T-cell (primary cell): Measurements from ENCODE around the gene TNFRSF14. TPM values are rescaled to one million over a fixed set of nuclear protein-coding genes. Genes with fewer than 3 reads are reported as not detected.

Experiments
- ATAC-seq, 4 experiments: fragments of 200-7000 bp in 3 of 4; fragments of 150-1000 bp in 1 of 4; cut with Tn5 transposase; replicated peaks in 1 of 4; 1 replicate in 3 of 4; 2 replicates in 1 of 4; pipeline ENCODE4 v1.10.0; 2021; ENCODE audit warnings: moderate library complexity in 3 of 4, mild to moderate bottlenecking in 2 of 4, moderate number of reproducible peaks in 1 of 4
- CTCF ChIA-PET, 2 donors: fragments of 300-600 bp; sonication (Branson Sonifier 250); formaldehyde crosslinking; loops; one replicate each; lab custom pipeline; 2022; ENCODE audit warnings: antibody characterized with exemption in 2 of 2; lab: Charles Lee
- POLR2A ChIA-PET, 2 donors: fragments of 300-600 bp; sonication (Branson Sonifier 250); formaldehyde crosslinking; loops; one replicate each; lab custom pipeline; 2022; ENCODE audit warnings: antibody characterized with exemption in 2 of 2; lab: Charles Lee
- DNase-seq, 35 experiments: peaks; one replicate each; pipeline versions ENCODE4 v3.0.0 to v3.0.0-alpha.2; 2013 to 2023
- H3K27ac ChIP-seq: one replicate; pipeline ENCODE4 v1.5.1; 2013; ENCODE audit warnings: low read length
- H3K27me3 ChIP-seq, 2 experiments: replicated peaks in 1 of 2; 1 replicate in 1 of 2; 2 replicates in 1 of 2; pipeline versions ENCODE4 v1.6.1 to v1.7.0; 2013; ENCODE audit warnings: low read length in 1 of 2, mixed read lengths in 1 of 2; ENCODE audit not compliant: control insufficient read depth in 2 of 2, insufficient read depth in 2 of 2; ENCODE audit errors: extremely low read depth in 1 of 2
- H3K36me3 ChIP-seq, 2 donors: 1 replicate in 1 of 2; 2 replicates in 1 of 2; pipeline versions ENCODE4 v1.6.1 to v1.7.0; 2013; ENCODE audit warnings: low read length in 1 of 2; ENCODE audit not compliant: control insufficient read depth in 2 of 2, insufficient read depth in 1 of 2; ENCODE audit errors: extremely low read depth in 1 of 2
- H3K4me1 ChIP-seq, 2 experiments: 1 replicate in 1 of 2; 2 replicates in 1 of 2; pipeline versions ENCODE4 v1.6.1 to v1.7.0; 2013; ENCODE audit warnings: low read length in 2 of 2, mixed read lengths in 1 of 2; ENCODE audit not compliant: insufficient read depth in 2 of 2, control insufficient read depth in 1 of 2; ENCODE audit errors: extremely low read depth in 1 of 2
- H3K4me3 ChIP-seq, 2 donors: 1 replicate in 1 of 2; 2 replicates in 1 of 2; pipeline versions ENCODE4 v1.5.1 to v1.7.0; 2013; ENCODE audit warnings: mild to moderate bottlenecking in 2 of 2, low read length in 1 of 2, moderate library complexity in 1 of 2; ENCODE audit not compliant: control insufficient read depth in 1 of 2; ENCODE audit errors: extremely low read depth in 1 of 2
- H3K9me3 ChIP-seq: 2 replicates; pipeline ENCODE4 v1.7.0; 2013
- H3K27ac Mint-ChIP-seq, 2 donors: one replicate each; pipeline ENCODE4 v1.8.0; 2020 to 2021; ENCODE audit warnings: mild to moderate bottlenecking in 2 of 2, mixed read lengths in 2 of 2
- H3K27me3 Mint-ChIP-seq, 2 donors: one replicate each; pipeline ENCODE4 v1.8.0; 2021 to 2022; ENCODE audit warnings: mixed read lengths in 2 of 2
- H3K36me3 Mint-ChIP-seq: one replicate; pipeline ENCODE4 v1.8.0; 2021; ENCODE audit warnings: mixed read lengths
- H3K4me1 Mint-ChIP-seq, 3 donors: one replicate each; pipeline ENCODE4 v1.8.0; 2020 to 2022; ENCODE audit warnings: mixed read lengths in 3 of 3, mild to moderate bottlenecking in 1 of 3
- H3K4me3 Mint-ChIP-seq, 3 donors: one replicate each; pipeline ENCODE4 v1.8.0; 2020 to 2022; ENCODE audit warnings: mild to moderate bottlenecking in 3 of 3, mixed read lengths in 3 of 3, moderate library complexity in 3 of 3
- H3K9me3 Mint-ChIP-seq, 3 donors: one replicate each; pipeline ENCODE4 v1.8.0; 2020 to 2022; ENCODE audit warnings: mixed read lengths in 3 of 3
- WGBS: methylation state at CpG from one replicate; pipeline ENCODE4 v1.1.5; 2013; ENCODE audit warnings: missing lambda C conversion rate; ENCODE audit not compliant: insufficient coverage; 5-methylcytosine and 5-hydroxymethylcytosine counted together
- total RNA-seq, 35 experiments: library from RNA in 6 of 35; stranded (reverse) in 6 of 35; fragments of 120-200 nt in 1 of 35; gene quantifications; one replicate each; pipeline versions ENCODE4 v1.2.1 to v1.2.4 and lab custom pipeline; 2013 to 2026

TNFRSF14 gene
- total RNA-seq, 5 donors from 2014 or later (not counting 1 experiment from before 2014, with no cell fraction given) = 163 to 214 (median 211) TPM

GRCh38 chr1:2520806-2521205 is 35.4 kb upstream of the TNFRSF14 start:
- no peak for DNase-seq
- H3K27ac ChIP-seq = no peak overlapping the region
- no peaks in the 10 kb centered on the region for H3K27me3 ChIP-seq
- Mint-ChIP-seq H3K9me3 (no peaks in the 10 kb centered on the region), H3K4me3 (no peak overlapping the region), H3K27me3 (no peaks in the 10 kb centered on the region), H3K4me1 (peaks cover 31 to 35% (median 33%) of the 10 kb centered on the region in 3 donors), H3K27ac (no peak overlapping the region), H3K36me3 (peaks cover 24% of the 10 kb centered on the region)
- POLR2A ChIA-PET = no interaction called here
- H3K36me3 ChIP-seq = peaks cover 28 to 57% of the 10 kb centered on the region in 2 donors
- H3K4me3 ChIP-seq = no peak overlapping the region
- no peak for ATAC-seq
- 96% methylated on average over 21 of the region's 21 CpGs for WGBS
- CTCF ChIA-PET = no interaction called here
- peaks cover 16 to 38% of the 10 kb centered on the region in 2 experiments for H3K4me1 ChIP-seq
- H3K9me3 ChIP-seq = no peaks in the 10 kb centered on the region

- peaks cover 16 to 46% of the 10 kb centered on the region in 2 experiments for H3K4me1 ChIP-seq
- ATAC-seq (no peak), DNase-seq (no peak)
- ChIA-PET POLR2A (no interaction called here), CTCF (no interaction called here)
- no peak overlapping the region for H3K4me3 ChIP-seq
- Mint-ChIP-seq H3K9me3 (no peaks in the 10 kb centered on the region), H3K36me3 (peaks cover 21% of the 10 kb centered on the region), H3K4me1 (peaks cover 37 to 41% (median 38%) of the 10 kb centered on the region in 3 donors), H3K4me3 (peak overlapping the region in 1 of 3 donors; percentile 93), H3K27me3 (peaks cover 0 to 2% of the 10 kb centered on the region in 2 donors), H3K27ac (peak overlapping the region; percentile 52 to 95)
- peaks cover 0 to 6% of the 10 kb centered on the region in 2 experiments for H3K27me3 ChIP-seq
- WGBS = 92% methylated on average over 5 of the region's 7 CpGs
- peaks cover 23 to 44% of the 10 kb centered on the region in 2 donors for H3K36me3 ChIP-seq
- H3K27ac ChIP-seq = no peak overlapping the region
- no peaks in the 10 kb centered on the region for H3K9me3 ChIP-seq
Measured at GRCh38 chr1:2522230-2522629, 33.9 kb upstream of the TNFRSF14 start.

- peaks cover 0 to 5% of the 10 kb centered on the region in 2 donors for H3K27me3 Mint-ChIP-seq
- WGBS = 24% methylated on average over 14 of the region's 32 CpGs
- peak overlapping the region; percentile 85 to 93 (median 85) for H3K4me3 Mint-ChIP-seq
- Histone ChIP-seq H3K27ac (peak overlapping the region; percentile 64), H3K27me3 (peaks cover 0 to 17% of the 10 kb centered on the region in 2 experiments), H3K9me3 (no peaks in the 10 kb centered on the region), H3K36me3 (peaks cover 16 to 33% of the 10 kb centered on the region in 2 donors), H3K4me3 (peak overlapping the region; percentile 75 to 92), H3K4me1 (peaks cover 16 to 53% of the 10 kb centered on the region in 2 experiments)
- ChIA-PET CTCF (interaction anchor here in 1 of 2 donors (1.1 to 1.7 kb wide), 3 partner anchors 33 to 107 kb away, joined by 3 to 4 read pairs (median 4); partner anchors contain the start of gene TNFRSF14), POLR2A (interaction anchor here in 1 of 2 donors (0.5 kb wide), 1 partner anchor 9 kb away, joined by 8 read pairs; no protein-coding TSS in a partner anchor)
- H3K9me3 Mint-ChIP-seq = no peaks in the 10 kb centered on the region
- DNase-seq (peak in 4 of 35 experiments; percentile 13 to 29 (median 26)), ATAC-seq (peak; percentile 2 to 19 (median 11))
- H3K36me3 Mint-ChIP-seq = peaks cover 15% of the 10 kb centered on the region
- peak overlapping the region; percentile 95 to 97 for H3K27ac Mint-ChIP-seq
- H3K4me1 Mint-ChIP-seq = peaks cover 39 to 43% (median 40%) of the 10 kb centered on the region in 3 donors
Measured at GRCh38 chr1:2523191-2523890, 32.8 kb upstream of the TNFRSF14 start.

- Histone ChIP-seq H3K9me3 (no peaks in the 10 kb centered on the region), H3K4me3 (peak overlapping the region; percentile 75 to 92), H3K27me3 (peaks cover 0 to 24% of the 10 kb centered on the region in 2 experiments), H3K27ac (peak overlapping the region; percentile 64), H3K4me1 (peaks cover 19 to 60% of the 10 kb centered on the region in 2 experiments), H3K36me3 (peaks cover 10 to 26% of the 10 kb centered on the region in 2 donors)
- no peaks in the 10 kb centered on the region for H3K9me3 Mint-ChIP-seq
- H3K4me3 Mint-ChIP-seq = peak overlapping the region; percentile 85 to 93 (median 85)
- ChIA-PET POLR2A (interaction anchor here in 1 of 2 donors (0.5 kb wide), 1 partner anchor 10 kb away, joined by 8 read pairs; no protein-coding TSS in a partner anchor), CTCF (interaction anchor here (0.5 to 1.7 kb wide), 5 partner anchors 32 to 329 kb away, joined by 3 to 4 read pairs (median 4); partner anchors contain the start of genes FAAP20 (in 1 of the 2) and TNFRSF14 (in 1 of the 2))
- H3K27me3 Mint-ChIP-seq = peaks cover 0 to 10% of the 10 kb centered on the region in 2 donors
- 5% methylated on average over 6 of the region's 10 CpGs for WGBS
- H3K36me3 Mint-ChIP-seq = peaks cover 9% of the 10 kb centered on the region
- peak in 32 of 35 experiments; percentile 29 to 73 (median 53) for DNase-seq
- peak overlapping the region; percentile 95 to 97 for H3K27ac Mint-ChIP-seq
- peaks cover 43 to 46% (median 44%) of the 10 kb centered on the region in 3 donors for H3K4me1 Mint-ChIP-seq
- ATAC-seq = peak; percentile 23 to 48 (median 38)
Measured at GRCh38 chr1:2523891-2524609, 32.1 kb upstream of the TNFRSF14 start.

GRCh38 chr1:2525572-2525919 is 30.6 kb upstream of the TNFRSF14 start:
- Histone ChIP-seq H3K27ac (peak overlapping the region; percentile 64), H3K27me3 (peaks cover 0 to 32% of the 10 kb centered on the region in 2 experiments), H3K4me3 (peak overlapping the region; percentile 75 to 92), H3K9me3 (no peaks in the 10 kb centered on the region), H3K4me1 (peaks cover 24 to 70% of the 10 kb centered on the region in 2 experiments), H3K36me3 (peaks cover 9 to 13% of the 10 kb centered on the region in 2 donors)
- peaks cover 0 to 10% of the 10 kb centered on the region in 2 donors for H3K27me3 Mint-ChIP-seq
- peaks cover 7% of the 10 kb centered on the region for H3K36me3 Mint-ChIP-seq
- POLR2A ChIA-PET = interaction anchor here in 1 of 2 donors (1.5 kb wide), 1 partner anchor 22 kb away, joined by 6 read pairs; no protein-coding TSS in a partner anchor
- DNase-seq (no peak), ATAC-seq (no peak)
- no peaks in the 10 kb centered on the region for H3K9me3 Mint-ChIP-seq
- WGBS = 2% methylated on average over 19 of the region's 20 CpGs
- CTCF ChIA-PET = interaction anchor here in 1 of 2 donors (1.0 to 1.7 kb wide), 2 partner anchors 23 to 59 kb away, joined by 5 to 11 read pairs; no protein-coding TSS in a partner anchor
- peaks cover 43 to 47% (median 46%) of the 10 kb centered on the region in 3 donors for H3K4me1 Mint-ChIP-seq
- H3K27ac Mint-ChIP-seq = peak overlapping the region; percentile 95 to 97
- H3K4me3 Mint-ChIP-seq = peak overlapping the region; percentile 85 to 93 (median 85)
